HEK293 (cell line): ENCODE results near the gene HBZ.
"Not testable (repeated sequence)": the region's sequence is repeated elsewhere in the genome, so short reads cannot be mapped to it uniquely, and the experiment has no call there.

Experiments
- CTCF ChIA-PET: fragments of 350-600 bp; formaldehyde crosslinking; extraction: SDS; loops from one replicate; lab custom pipeline; 2021; ENCODE audit warnings: antibody characterized with exemption; lab: Yijun Ruan, JAX
- POLR2A ChIA-PET: fragments of 300-600 bp; formaldehyde crosslinking; extraction: SDS; loops from one replicate; lab custom pipeline; 2020; ENCODE audit warnings: antibody characterized with exemption, inconsistent platforms; lab: Yijun Ruan, JAX
- H3K27ac ChIP-seq: fragments of 200-500 bp; sonication (Bioruptor generic); 2 replicates; pipeline ENCODE4 v1.5.1; 2014; ENCODE audit warnings: low read depth, low read length, control low read depth, inconsistent platforms; ENCODE audit errors: extremely low read depth
- H3K36me3 ChIP-seq, 2 experiments: fragments of 200-500 bp in 1 of 2; sonication (Bioruptor generic) in 1 of 2; 1 replicate in 1 of 2; 2 replicates in 1 of 2; pipeline ENCODE4 v1.5.1; 2014 to 2017; ENCODE audit warnings: inconsistent platforms in 2 of 2, low read length in 2 of 2; ENCODE audit not compliant: control insufficient read depth in 2 of 2, insufficient read depth in 1 of 2
- H3K4me1 ChIP-seq: fragments of 200-500 bp; sonication (Bioruptor generic); 2 replicates; pipeline ENCODE4 v1.5.1; 2014; ENCODE audit warnings: mild to moderate bottlenecking, low read length, inconsistent platforms; ENCODE audit not compliant: control insufficient read depth, insufficient read depth
- H3K4me3 ChIP-seq: 2 replicates; pipeline ENCODE4 v1.5.1; 2011; ENCODE audit warnings: low read depth, mild to moderate bottlenecking, control low read depth, low read length, moderate library complexity
- H3K9me3 ChIP-seq: fragments of 200-500 bp; sonication (Bioruptor generic); 2 replicates; pipeline ENCODE4 v1.5.1; 2014; ENCODE audit warnings: low read depth, low read length, inconsistent platforms; ENCODE audit not compliant: control insufficient read depth, insufficient read depth
- HOXA7 ChIP-seq: sonication (generic); formaldehyde crosslinking; IDR thresholded peaks from 2 replicates; pipeline ENCODE4 v1.8.1; 2022; ENCODE audit warnings: missing genetic modification reagents, borderline replicate concordance
- ZNF211 ChIP-seq: fragments of 450-650 bp; formaldehyde crosslinking; IDR thresholded peaks from 2 replicates; pipeline ENCODE4 v1.5.1; 2016; ENCODE audit warnings: low read depth, missing biosample characterization, missing genetic modification characterization
- ZNF221 ChIP-seq: fragments of 450-650 bp; formaldehyde crosslinking; IDR thresholded peaks from 2 replicates; pipeline ENCODE4 v1.5.1; 2017; ENCODE audit warnings: missing biosample characterization, missing genetic modification characterization, borderline replicate concordance
- ZNF366 ChIP-seq: fragments of 450-650 bp; formaldehyde crosslinking; conservative IDR thresholded peaks from 2 replicates; pipeline ENCODE4 v1.5.1; 2016; ENCODE audit warnings: missing biosample characterization, missing genetic modification characterization
- ZNF426 ChIP-seq: fragments of 450-650 bp; formaldehyde crosslinking; IDR thresholded peaks from 2 replicates; pipeline ENCODE4 v1.5.1; 2017; ENCODE audit warnings: missing biosample characterization, missing genetic modification characterization, mild to moderate bottlenecking, inconsistent platforms, moderate library complexity
- TF ChIP-seq, protein P1 (sequence below): fragments of 450-650 bp; formaldehyde crosslinking; IDR thresholded peaks from 2 replicates; pipeline ENCODE4 v1.5.1; 2016; ENCODE audit warnings: missing biosample characterization, missing genetic modification characterization
- TF ChIP-seq, protein P2 (sequence below): fragments of 450-650 bp; formaldehyde crosslinking; IDR thresholded peaks from 2 replicates; pipeline ENCODE4 v1.5.1; 2016; ENCODE audit warnings: missing biosample characterization, missing genetic modification characterization
- TF ChIP-seq, protein P3 (sequence below): fragments of 450-650 bp; formaldehyde crosslinking; IDR thresholded peaks from 2 replicates; pipeline ENCODE4 v1.5.1; 2016; ENCODE audit warnings: missing biosample characterization, missing genetic modification characterization

The HBZ gene

DNA sequence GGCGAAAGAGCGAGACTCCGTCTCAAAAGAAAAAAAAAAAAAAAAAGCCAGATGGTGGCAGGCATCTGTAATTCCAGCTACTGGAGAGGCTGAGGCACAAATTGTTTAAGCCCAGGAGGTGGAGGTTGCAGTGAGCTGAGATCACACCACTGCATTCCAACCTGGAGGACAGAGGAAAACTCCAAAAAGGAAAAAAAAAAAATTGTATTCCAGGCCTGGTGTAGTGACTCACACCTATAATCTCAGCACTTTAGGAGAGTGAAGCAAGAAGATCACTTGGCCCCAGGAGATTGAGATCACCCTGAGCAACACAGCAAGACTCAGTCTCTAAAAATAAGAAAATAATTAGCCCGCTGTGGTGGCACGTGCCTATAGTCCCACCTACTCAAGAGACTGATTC is 47.9 kb downstream of the HBZ start (continued):
- TF ChIP-seq, protein P1, sequence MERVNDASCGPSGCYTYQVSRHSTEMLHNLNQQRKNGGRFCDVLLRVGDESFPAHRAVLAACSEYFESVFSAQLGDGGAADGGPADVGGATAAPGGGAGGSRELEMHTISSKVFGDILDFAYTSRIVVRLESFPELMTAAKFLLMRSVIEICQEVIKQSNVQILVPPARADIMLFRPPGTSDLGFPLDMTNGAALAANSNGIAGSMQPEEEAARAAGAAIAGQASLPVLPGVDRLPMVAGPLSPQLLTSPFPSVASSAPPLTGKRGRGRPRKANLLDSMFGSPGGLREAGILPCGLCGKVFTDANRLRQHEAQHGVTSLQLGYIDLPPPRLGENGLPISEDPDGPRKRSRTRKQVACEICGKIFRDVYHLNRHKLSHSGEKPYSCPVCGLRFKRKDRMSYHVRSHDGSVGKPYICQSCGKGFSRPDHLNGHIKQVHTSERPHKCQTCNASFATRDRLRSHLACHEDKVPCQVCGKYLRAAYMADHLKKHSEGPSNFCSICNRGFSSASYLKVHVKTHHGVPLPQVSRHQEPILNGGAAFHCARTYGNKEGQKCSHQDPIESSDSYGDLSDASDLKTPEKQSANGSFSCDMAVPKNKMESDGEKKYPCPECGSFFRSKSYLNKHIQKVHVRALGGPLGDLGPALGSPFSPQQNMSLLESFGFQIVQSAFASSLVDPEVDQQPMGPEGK (tag by site-specific recombination), result 0 out of 2 replicates have a peak, but pooled peaks have one; percentile 13
- TF ChIP-seq, protein P2, sequence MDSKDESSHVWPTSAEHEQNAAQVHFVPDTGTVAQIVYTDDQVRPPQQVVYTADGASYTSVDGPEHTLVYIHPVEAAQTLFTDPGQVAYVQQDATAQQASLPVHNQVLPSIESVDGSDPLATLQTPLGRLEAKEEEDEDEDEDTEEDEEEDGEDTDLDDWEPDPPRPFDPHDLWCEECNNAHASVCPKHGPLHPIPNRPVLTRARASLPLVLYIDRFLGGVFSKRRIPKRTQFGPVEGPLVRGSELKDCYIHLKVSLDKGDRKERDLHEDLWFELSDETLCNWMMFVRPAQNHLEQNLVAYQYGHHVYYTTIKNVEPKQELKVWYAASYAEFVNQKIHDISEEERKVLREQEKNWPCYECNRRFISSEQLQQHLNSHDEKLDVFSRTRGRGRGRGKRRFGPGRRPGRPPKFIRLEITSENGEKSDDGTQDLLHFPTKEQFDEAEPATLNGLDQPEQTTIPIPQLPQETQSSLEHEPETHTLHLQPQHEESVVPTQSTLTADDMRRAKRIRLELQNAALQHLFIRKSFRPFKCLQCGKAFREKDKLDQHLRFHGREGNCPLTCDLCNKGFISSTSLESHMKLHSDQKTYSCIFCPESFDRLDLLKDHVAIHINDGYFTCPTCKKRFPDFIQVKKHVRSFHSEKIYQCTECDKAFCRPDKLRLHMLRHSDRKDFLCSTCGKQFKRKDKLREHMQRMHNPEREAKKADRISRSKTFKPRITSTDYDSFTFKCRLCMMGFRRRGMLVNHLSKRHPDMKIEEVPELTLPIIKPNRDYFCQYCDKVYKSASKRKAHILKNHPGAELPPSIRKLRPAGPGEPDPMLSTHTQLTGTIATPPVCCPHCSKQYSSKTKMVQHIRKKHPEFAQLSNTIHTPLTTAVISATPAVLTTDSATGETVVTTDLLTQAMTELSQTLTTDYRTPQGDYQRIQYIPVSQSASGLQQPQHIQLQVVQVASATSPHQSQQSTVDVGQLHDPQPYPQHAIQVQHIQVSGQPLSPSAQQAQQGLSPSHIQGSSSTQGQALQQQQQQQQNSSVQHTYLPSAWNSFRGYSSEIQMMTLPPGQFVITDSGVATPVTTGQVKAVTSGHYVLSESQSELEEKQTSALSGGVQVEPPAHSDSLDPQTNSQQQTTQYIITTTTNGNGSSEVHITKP, result peak; percentile 31
- TF ChIP-seq ZNF366 (tag by site-specific recombination), result peak; percentile 45; the same call in 1 of the 2 replicates
- TF ChIP-seq, protein P3, sequence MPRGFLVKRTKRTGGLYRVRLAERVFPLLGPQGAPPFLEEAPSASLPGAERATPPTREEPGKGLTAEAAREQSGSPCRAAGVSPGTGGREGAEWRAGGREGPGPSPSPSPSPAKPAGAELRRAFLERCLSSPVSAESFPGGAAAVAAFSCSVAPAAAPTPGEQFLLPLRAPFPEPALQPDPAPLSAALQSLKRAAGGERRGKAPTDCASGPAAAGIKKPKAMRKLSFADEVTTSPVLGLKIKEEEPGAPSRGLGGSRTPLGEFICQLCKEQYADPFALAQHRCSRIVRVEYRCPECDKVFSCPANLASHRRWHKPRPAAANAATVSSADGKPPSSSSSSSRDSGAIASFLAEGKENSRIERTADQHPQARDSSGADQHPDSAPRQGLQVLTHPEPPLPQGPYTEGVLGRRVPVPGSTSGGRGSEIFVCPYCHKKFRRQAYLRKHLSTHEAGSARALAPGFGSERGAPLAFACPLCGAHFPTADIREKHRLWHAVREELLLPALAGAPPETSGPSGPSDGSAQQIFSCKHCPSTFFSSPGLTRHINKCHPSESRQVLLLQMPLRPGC (tag by site-specific recombination), result 0 out of 2 replicates have a peak, but pooled peaks have one; percentile 59
- TF ChIP-seq, all 188 proteins: peak for 18

DNA sequence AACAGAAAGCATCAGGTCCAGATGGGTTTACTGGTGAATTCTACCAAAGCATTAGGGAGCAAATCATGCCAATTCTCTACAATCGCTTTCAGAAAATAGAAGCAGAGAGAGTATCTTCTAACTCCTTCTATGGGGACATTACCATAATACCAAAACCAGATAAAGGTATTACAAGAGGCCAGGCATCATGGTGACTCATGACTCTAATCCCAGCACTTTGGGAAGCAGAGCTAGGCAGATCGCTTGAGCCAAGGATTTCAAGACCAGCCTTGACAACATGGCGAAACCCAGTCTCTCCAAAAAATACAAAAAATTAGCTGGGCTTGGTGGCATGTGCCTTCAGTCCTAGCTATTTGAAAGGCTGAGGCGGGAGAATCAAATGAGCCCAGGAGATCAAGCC is 50.8 kb downstream of the HBZ start:
- Histone ChIP-seq H3K4me1 (no peaks in the 10 kb centered on the region), H3K27ac (no peak overlapping the region), H3K4me3 (no peak overlapping the region), H3K9me3 (no peaks in the 10 kb centered on the region), H3K36me3 (peaks cover 72 to 83% of the 10 kb centered on the region in 2 experiments)
- TF ChIP-seq ZNF221 (tag by site-specific recombination) (no peak), ZNF426 (tag by site-specific recombination) (no peak), ZNF211 (tag by site-specific recombination) (no peak), HOXA7 (no peak)
- TF ChIP-seq, protein P1 (tag by site-specific recombination), result no peak
- ChIA-PET POLR2A (no interaction called here), CTCF (no interaction called here)

DNA sequence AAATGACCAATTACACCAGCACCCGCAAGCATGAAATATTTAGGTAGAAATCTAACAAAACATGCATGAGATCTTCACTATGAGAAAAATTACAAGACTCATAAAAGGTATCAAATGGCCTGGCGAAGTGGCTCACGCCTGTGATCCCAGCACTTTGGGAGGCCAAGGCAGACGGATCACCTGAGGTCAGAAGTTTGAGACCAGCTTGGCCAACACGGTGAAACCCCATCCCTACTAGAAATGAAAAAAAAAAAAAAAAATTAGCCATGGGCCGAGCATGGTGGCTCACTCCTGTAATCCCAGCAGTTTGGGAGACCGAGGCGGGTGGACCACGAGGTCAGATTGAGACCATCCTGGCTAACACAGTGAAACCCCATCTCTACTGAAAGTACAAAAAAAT is 51.6 kb downstream of the HBZ start:
- CTCF ChIA-PET, result interaction anchor here (0.6 to 1.4 kb wide), 2 partner anchors 22 to 188 kb away, joined by 3 to 4 read pairs; no protein-coding TSS in a partner anchor
- H3K4me3 ChIP-seq, H3K4me1 ChIP-seq, H3K9me3 ChIP-seq, POLR2A ChIA-PET, H3K27ac ChIP-seq: not testable (repeated sequence)
- H3K36me3 ChIP-seq, result peaks cover 68 to 83% of the 10 kb centered on the region in 2 experiments
